Neural cell (in vitro differentiated cells): ENCODE data around the gene ADARB1. TPM values are rescaled to one million over a fixed set of nuclear protein-coding genes. Genes with fewer than 3 reads are reported as not detected.

Source experiments
- H2AFZ ChIP-seq: fragments of 200-600, 300-800 bp; sonication (generic), shearing (Covaris generic); 2 replicates; pipeline ENCODE4 v1.6.0; 2014; ENCODE audit warnings: low read depth, mild to moderate bottlenecking, antibody characterized with exemption, low read length, moderate library complexity
- H3F3A ChIP-seq: fragments of 200-600 bp; shearing (Covaris generic); 2 replicates; pipeline ENCODE4 v1.6.1; 2016; ENCODE audit warnings: mild to moderate bottlenecking, moderate library complexity, mixed read lengths, antibody characterized with exemption, low read length; ENCODE audit not compliant: insufficient read depth, poor library complexity, severe bottlenecking
- H3K27ac ChIP-seq: fragments of 200-600, 300-800 bp; sonication (generic), shearing (Covaris generic); 2 replicates; pipeline ENCODE4 v1.5.1; 2014; ENCODE audit warnings: mild to moderate bottlenecking, low read length, moderate library complexity
- H3K27me3 ChIP-seq: fragments of 300-800, 200-600 bp; sonication (generic), shearing (Covaris generic); 2 replicates; pipeline ENCODE4 v1.6.0; 2014; ENCODE audit warnings: mild to moderate bottlenecking, low read depth, low read length, moderate library complexity; ENCODE audit not compliant: insufficient read depth
- H3K36me3 ChIP-seq: fragments of 300-800, 200-600 bp; sonication (generic), shearing (Covaris generic); 2 replicates; pipeline ENCODE4 v1.5.1; 2014; ENCODE audit warnings: mild to moderate bottlenecking, antibody characterized with exemption, low read length, moderate library complexity; ENCODE audit not compliant: insufficient read depth
- H3K4me2 ChIP-seq: fragments of 300-800, 200-600 bp; sonication (generic), shearing (Covaris generic); 2 replicates; pipeline ENCODE4 v1.6.0; 2014; ENCODE audit warnings: mild to moderate bottlenecking, low read length
- H3K4me3 ChIP-seq: fragments of 300-800, 200-600 bp; sonication (generic), shearing (Covaris generic); 2 replicates; pipeline ENCODE4 v1.5.1; 2014; ENCODE audit warnings: mild to moderate bottlenecking, low read length, moderate library complexity
- H3K79me2 ChIP-seq: fragments of 200-600 bp; shearing (Covaris generic); replicated peaks from 2 replicates; pipeline ENCODE4 v1.6.0; 2014; ENCODE audit warnings: mild to moderate bottlenecking, low read length, moderate library complexity; ENCODE audit not compliant: insufficient read depth
- H3K9ac ChIP-seq: fragments of 300-800, 200-600 bp; sonication (generic), shearing (Covaris generic); 2 replicates; pipeline ENCODE4 v1.6.1; 2016; ENCODE audit warnings: mild to moderate bottlenecking, low read length, mixed read lengths
- H3K9me2 ChIP-seq: fragments of 200-600 bp; shearing (Covaris generic); 2 replicates; pipeline ENCODE4 v1.6.1; 2016; ENCODE audit warnings: mild to moderate bottlenecking, low read length, mixed read lengths; ENCODE audit not compliant: insufficient read depth
- H3K9me3 ChIP-seq: fragments of 200-600, 300-800 bp; sonication (generic), shearing (Covaris generic); 2 replicates; pipeline ENCODE4 v1.6.1; 2016; ENCODE audit warnings: mild to moderate bottlenecking, mixed run types, low read length, moderate library complexity, mixed read lengths
- H4K20me1 ChIP-seq: fragments of 200-600 bp; shearing (Covaris generic); 2 replicates; pipeline ENCODE4 v1.6.1; 2016; ENCODE audit warnings: mild to moderate bottlenecking, mixed run types; ENCODE audit not compliant: insufficient read depth
- EP300 ChIP-seq: fragments of 450-650 bp; conservative IDR thresholded peaks from 2 replicates; pipeline ENCODE4 v1.6.1; 2014; ENCODE audit warnings: antibody characterized with exemption, mild to moderate bottlenecking, moderate library complexity; ENCODE audit not compliant: poor library complexity, severe bottlenecking
- EZH2 ChIP-seq: fragments of 200-600, 300-800 bp; shearing (Covaris generic), sonication (generic); IDR thresholded peaks from 2 replicates; pipeline ENCODE4 v1.6.1; 2014; ENCODE audit warnings: antibody characterized with exemption, low read length, borderline replicate concordance, mild to moderate bottlenecking; ENCODE audit not compliant: insufficient read depth, poor library complexity, severe bottlenecking
- MXI1 ChIP-seq: fragments of 450-650 bp; conservative IDR thresholded peaks from 2 replicates; pipeline ENCODE4 v1.6.1; 2014; ENCODE audit warnings: antibody characterized with exemption, mild to moderate bottlenecking; ENCODE audit not compliant: poor library complexity, severe bottlenecking
- POLR2AphosphoS5 ChIP-seq: IDR thresholded peaks from 2 replicates; pipeline ENCODE4 v1.6.1; 2012
- RAD21 ChIP-seq: fragments of 450-650 bp; conservative IDR thresholded peaks from 2 replicates; pipeline ENCODE4 v1.6.1; 2014; ENCODE audit warnings: antibody characterized with exemption, mild to moderate bottlenecking, moderate library complexity
- SMC3 ChIP-seq: fragments of 450-650 bp; conservative IDR thresholded peaks from 2 replicates; pipeline ENCODE4 v1.6.1; 2014; ENCODE audit warnings: antibody characterized with exemption, mild to moderate bottlenecking, moderate library complexity; ENCODE audit not compliant: poor library complexity
- TAF1 ChIP-seq: IDR thresholded peaks from 2 replicates; pipeline ENCODE4 v1.6.1; 2012; ENCODE audit warnings: low read depth
- polyA plus RNA-seq: library from polyadenylated mRNA; depleted of rRNA; stranded (reverse); fragments of >200 nt; gene quantifications from 2 replicates; pipeline ENCODE4 v1.2.3, GENCODE V29; 2014
- TF ChIP-seq, protein P1 (sequence below): IDR thresholded peaks from 2 replicates; pipeline ENCODE4 v1.6.1; 2012; ENCODE audit warnings: borderline replicate concordance
- TF ChIP-seq, protein P2 (sequence below): fragments of 450-650 bp; IDR thresholded peaks from 2 replicates; pipeline ENCODE4 v1.5.1; 2014; ENCODE audit warnings: antibody characterized with exemption, mild to moderate bottlenecking, moderate library complexity; ENCODE audit not compliant: poor library complexity, severe bottlenecking

The ADARB1 gene
- polyA plus RNA-seq, 1 donor from 2014 or later, result 8.9 TPM

DNA sequence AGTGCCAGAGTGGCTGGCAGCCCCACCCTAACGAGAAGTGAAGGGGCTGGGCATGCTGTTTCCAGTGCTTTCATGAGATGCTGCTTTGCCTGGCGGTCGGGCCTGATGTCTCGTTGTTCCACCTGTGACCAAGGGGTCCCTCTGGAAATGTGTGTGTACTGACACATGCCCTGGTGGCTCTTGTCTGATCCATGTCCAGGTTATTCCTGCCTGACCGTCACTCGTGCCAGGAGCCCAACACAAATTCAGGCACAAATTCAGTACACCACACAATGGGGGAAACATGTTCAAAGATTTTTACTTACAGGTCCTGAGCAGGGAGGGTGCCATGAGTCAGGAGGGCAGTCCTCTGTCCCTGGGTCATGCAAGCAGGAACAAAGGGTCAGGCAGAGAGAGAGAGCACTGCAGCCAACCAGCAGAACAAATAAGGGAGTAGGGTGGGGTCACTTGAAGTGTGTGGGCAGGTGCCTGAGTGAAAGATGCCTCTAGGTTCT is 76.3 kb downstream of the ADARB1 start:
- Histone ChIP-seq H2AFZ (no peak overlapping the region), H3K27me3 (no peaks in the 10 kb centered on the region), H3K4me2 (no peak overlapping the region), H3F3A (no peaks in the 10 kb centered on the region), H3K36me3 (no peaks in the 10 kb centered on the region), H4K20me1 (no peaks in the 10 kb centered on the region), H3K9ac (no peak overlapping the region), H3K9me2 (no peaks in the 10 kb centered on the region), H3K27ac (no peak overlapping the region), H3K79me2 (no peaks in the 10 kb centered on the region), H3K4me3 (no peak overlapping the region), H3K9me3 (no peaks in the 10 kb centered on the region)
- TF ChIP-seq MXI1 (no peak), EZH2 (no peak), EP300 (no peak)

DNA sequence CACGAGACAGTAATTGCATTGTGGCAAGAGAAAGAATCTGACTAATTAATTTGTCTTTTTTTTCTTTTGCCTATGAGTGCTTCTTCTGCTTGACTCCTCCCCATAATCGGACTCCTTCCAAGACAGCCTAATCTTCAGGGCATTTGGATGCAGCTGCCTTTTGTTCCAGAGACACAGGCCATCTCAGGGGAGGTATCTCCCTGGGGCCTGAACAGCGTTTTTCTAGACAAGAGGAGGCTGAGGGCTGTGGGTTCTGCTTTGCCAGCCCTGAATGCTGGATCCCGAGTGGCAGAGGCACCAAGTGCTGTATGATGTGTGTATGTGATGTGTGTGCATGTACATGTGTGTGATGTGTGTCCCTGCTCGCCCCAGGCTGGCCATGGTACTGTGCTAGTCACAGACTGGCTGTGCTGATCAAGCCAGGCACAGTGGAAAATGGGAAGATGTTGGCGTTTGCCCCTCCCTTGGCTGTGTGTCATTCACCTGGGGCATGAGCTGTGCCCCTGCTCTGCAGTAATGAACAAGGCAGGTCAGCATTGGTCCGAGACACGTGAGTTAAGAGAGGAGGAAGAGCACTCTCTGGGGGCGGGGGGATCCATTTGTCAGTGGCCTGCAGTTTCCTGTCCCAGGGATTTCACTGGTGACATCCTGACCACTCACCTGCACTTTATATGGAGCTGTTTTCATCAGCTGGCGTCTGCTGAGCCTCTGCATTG is 77.2 kb downstream of the ADARB1 start:
- no peaks in the 10 kb centered on the region for H3K9me3 ChIP-seq
- H3K4me2 ChIP-seq, result no peak overlapping the region
- H3K9ac ChIP-seq, result peak overlapping the region; percentile 1
- no peaks in the 10 kb centered on the region for H3F3A ChIP-seq
- no peak overlapping the region for H2AFZ ChIP-seq
- H3K9me2 ChIP-seq, result no peaks in the 10 kb centered on the region
- H3K79me2 ChIP-seq, result no peaks in the 10 kb centered on the region
- H3K36me3 ChIP-seq, result no peaks in the 10 kb centered on the region
- no peaks in the 10 kb centered on the region for H4K20me1 ChIP-seq
- TF ChIP-seq EZH2 (no peak), POLR2AphosphoS5 (no peak), TAF1 (no peak), MXI1 (no peak), SMC3 (no peak), RAD21 (no peak), EP300 (no peak)
- TF ChIP-seq, protein P1, sequence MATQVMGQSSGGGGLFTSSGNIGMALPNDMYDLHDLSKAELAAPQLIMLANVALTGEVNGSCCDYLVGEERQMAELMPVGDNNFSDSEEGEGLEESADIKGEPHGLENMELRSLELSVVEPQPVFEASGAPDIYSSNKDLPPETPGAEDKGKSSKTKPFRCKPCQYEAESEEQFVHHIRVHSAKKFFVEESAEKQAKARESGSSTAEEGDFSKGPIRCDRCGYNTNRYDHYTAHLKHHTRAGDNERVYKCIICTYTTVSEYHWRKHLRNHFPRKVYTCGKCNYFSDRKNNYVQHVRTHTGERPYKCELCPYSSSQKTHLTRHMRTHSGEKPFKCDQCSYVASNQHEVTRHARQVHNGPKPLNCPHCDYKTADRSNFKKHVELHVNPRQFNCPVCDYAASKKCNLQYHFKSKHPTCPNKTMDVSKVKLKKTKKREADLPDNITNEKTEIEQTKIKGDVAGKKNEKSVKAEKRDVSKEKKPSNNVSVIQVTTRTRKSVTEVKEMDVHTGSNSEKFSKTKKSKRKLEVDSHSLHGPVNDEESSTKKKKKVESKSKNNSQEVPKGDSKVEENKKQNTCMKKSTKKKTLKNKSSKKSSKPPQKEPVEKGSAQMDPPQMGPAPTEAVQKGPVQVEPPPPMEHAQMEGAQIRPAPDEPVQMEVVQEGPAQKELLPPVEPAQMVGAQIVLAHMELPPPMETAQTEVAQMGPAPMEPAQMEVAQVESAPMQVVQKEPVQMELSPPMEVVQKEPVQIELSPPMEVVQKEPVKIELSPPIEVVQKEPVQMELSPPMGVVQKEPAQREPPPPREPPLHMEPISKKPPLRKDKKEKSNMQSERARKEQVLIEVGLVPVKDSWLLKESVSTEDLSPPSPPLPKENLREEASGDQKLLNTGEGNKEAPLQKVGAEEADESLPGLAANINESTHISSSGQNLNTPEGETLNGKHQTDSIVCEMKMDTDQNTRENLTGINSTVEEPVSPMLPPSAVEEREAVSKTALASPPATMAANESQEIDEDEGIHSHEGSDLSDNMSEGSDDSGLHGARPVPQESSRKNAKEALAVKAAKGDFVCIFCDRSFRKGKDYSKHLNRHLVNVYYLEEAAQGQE, result no peak
- TF ChIP-seq, protein P2, sequence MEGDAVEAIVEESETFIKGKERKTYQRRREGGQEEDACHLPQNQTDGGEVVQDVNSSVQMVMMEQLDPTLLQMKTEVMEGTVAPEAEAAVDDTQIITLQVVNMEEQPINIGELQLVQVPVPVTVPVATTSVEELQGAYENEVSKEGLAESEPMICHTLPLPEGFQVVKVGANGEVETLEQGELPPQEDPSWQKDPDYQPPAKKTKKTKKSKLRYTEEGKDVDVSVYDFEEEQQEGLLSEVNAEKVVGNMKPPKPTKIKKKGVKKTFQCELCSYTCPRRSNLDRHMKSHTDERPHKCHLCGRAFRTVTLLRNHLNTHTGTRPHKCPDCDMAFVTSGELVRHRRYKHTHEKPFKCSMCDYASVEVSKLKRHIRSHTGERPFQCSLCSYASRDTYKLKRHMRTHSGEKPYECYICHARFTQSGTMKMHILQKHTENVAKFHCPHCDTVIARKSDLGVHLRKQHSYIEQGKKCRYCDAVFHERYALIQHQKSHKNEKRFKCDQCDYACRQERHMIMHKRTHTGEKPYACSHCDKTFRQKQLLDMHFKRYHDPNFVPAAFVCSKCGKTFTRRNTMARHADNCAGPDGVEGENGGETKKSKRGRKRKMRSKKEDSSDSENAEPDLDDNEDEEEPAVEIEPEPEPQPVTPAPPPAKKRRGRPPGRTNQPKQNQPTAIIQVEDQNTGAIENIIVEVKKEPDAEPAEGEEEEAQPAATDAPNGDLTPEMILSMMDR, result no peak
- no peaks in the 10 kb centered on the region for H3K27me3 ChIP-seq
- H3K27ac ChIP-seq, result no peak overlapping the region
- H3K4me3 ChIP-seq, result no peak overlapping the region
